Mesothelial cell of epicardium (in vitro differentiated cells): ENCODE measurements around the gene PGBD2. TPM values are rescaled to one million over a fixed set of nuclear protein-coding genes. Genes with fewer than 3 reads are reported as not detected.

ENCODE experiments used
- DNase-seq, 2 experiments: peaks; one replicate each; pipeline ENCODE4 v3.0.0; 2021; ENCODE audit warnings: low spot score in 2 of 2; ENCODE audit not compliant: unreplicated experiment in 2 of 2
- H3K27ac Mint-ChIP-seq: 2 replicates; pipeline ENCODE4 v1.8.0; 2021; ENCODE audit warnings: mixed read lengths
- H3K27me3 Mint-ChIP-seq: 2 replicates; pipeline ENCODE4 v1.8.0; 2021; ENCODE audit warnings: low read depth, mixed read lengths
- H3K36me3 Mint-ChIP-seq: 2 replicates; pipeline ENCODE4 v1.8.0; 2021; ENCODE audit warnings: mixed read lengths
- H3K4me1 Mint-ChIP-seq: 2 replicates; pipeline ENCODE4 v1.8.0; 2021; ENCODE audit warnings: mixed read lengths
- H3K4me3 Mint-ChIP-seq: 2 replicates; pipeline ENCODE4 v1.8.0; 2021; ENCODE audit warnings: mild to moderate bottlenecking, moderate library complexity, mixed read lengths
- H3K9me3 Mint-ChIP-seq: 2 replicates; pipeline ENCODE4 v1.8.0; 2021; ENCODE audit warnings: mixed read lengths
- total RNA-seq: library from RNA; stranded (reverse); gene quantifications from 3 replicates; pipeline ENCODE4 v1.2.1, GENCODE V29; 2021
- TF ChIP-seq, protein P1 (sequence below): fragments of 200-600 bp; sonication (generic); IDR thresholded peaks from one replicate; pipeline ENCODE4 v1.5.0; 2021; ENCODE audit warnings: antibody characterized with exemption; ENCODE audit not compliant: unreplicated experiment

Gene PGBD2
- total RNA-seq, 1 donor from 2014 or later = 8.5 TPM

GRCh38 chr1:248892590-248892989 is 13.4 kb upstream of the PGBD2 start:
- H3K27me3 Mint-ChIP-seq = peaks cover 6% of the 10 kb centered on the region
- H3K27ac Mint-ChIP-seq = no peak overlapping the region
- H3K9me3 Mint-ChIP-seq = no peaks in the 10 kb centered on the region
- DNase-seq = no peak
- H3K36me3 Mint-ChIP-seq = no peaks in the 10 kb centered on the region
- H3K4me3 Mint-ChIP-seq = no peak overlapping the region
- TF ChIP-seq, protein P1, sequence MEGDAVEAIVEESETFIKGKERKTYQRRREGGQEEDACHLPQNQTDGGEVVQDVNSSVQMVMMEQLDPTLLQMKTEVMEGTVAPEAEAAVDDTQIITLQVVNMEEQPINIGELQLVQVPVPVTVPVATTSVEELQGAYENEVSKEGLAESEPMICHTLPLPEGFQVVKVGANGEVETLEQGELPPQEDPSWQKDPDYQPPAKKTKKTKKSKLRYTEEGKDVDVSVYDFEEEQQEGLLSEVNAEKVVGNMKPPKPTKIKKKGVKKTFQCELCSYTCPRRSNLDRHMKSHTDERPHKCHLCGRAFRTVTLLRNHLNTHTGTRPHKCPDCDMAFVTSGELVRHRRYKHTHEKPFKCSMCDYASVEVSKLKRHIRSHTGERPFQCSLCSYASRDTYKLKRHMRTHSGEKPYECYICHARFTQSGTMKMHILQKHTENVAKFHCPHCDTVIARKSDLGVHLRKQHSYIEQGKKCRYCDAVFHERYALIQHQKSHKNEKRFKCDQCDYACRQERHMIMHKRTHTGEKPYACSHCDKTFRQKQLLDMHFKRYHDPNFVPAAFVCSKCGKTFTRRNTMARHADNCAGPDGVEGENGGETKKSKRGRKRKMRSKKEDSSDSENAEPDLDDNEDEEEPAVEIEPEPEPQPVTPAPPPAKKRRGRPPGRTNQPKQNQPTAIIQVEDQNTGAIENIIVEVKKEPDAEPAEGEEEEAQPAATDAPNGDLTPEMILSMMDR = no peak
- H3K4me1 Mint-ChIP-seq = peaks cover 10% of the 10 kb centered on the region

DNA sequence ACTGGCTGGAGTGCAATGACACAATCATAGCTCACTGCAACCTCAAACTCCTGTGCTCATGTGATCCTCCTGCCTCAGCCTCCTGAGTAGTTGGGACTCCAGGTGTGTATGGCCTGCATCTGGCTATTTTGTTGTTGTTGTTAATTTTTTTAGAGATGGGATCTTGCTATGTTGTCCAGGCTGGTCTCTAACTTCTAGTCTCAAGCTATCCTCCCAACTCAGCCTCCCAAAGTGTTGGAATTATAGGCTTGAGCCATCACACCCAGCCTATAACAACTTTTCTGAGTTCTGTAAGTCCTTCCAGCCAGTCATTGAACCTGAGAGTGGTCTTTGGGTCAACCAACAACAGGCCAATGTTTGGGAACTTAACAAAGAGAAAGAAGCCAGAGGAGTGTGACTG is 11.2 kb upstream of the PGBD2 start:
- no peak overlapping the region for H3K27ac Mint-ChIP-seq
- H3K9me3 Mint-ChIP-seq = peaks cover 13% of the 10 kb centered on the region
- TF ChIP-seq, protein P1 = no peak
- H3K36me3 Mint-ChIP-seq = no peaks in the 10 kb centered on the region
- no peak overlapping the region for H3K4me3 Mint-ChIP-seq
- peaks cover 16% of the 10 kb centered on the region for H3K27me3 Mint-ChIP-seq
- peaks cover 3% of the 10 kb centered on the region for H3K4me1 Mint-ChIP-seq
- no peak for DNase-seq

- Mint-ChIP-seq H3K27me3 (peaks cover 35% of the 10 kb centered on the region), H3K4me3 (no peak overlapping the region), H3K4me1 (no peaks in the 10 kb centered on the region), H3K9me3 (peaks cover 13% of the 10 kb centered on the region), H3K27ac (peak overlapping the region; percentile 36), H3K36me3 (no peaks in the 10 kb centered on the region)
- DNase-seq = no peak
- TF ChIP-seq, protein P1 = no peak
Observed at GRCh38 chr1:248897412-248898337, 8.4 kb upstream of the PGBD2 start.

GRCh38 chr1:248900637-248901036 is 5.4 kb upstream of the PGBD2 start:
- H3K27ac Mint-ChIP-seq = no peak overlapping the region
- peaks cover 2% of the 10 kb centered on the region for H3K4me1 Mint-ChIP-seq
- H3K27me3 Mint-ChIP-seq = peaks cover 31% of the 10 kb centered on the region

DNA sequence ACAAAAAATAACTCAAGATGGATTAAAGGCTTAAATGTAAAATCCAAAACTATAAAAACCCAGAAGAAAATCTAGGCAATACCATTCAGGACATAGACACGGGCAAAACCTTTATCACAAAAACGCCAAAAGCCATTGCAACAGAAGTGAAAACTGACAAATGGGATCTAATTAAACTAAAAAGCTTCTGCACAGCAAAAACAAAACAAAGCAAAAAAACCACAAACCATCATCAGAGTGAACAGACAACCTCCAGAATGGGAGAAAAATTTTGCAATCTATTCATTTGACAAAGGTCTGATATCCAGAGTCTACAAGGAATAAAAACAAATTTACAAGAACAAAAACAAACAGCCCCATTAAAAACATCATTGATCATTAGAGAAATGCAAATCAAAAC is 4.5 kb upstream of the PGBD2 start:
- TF ChIP-seq, protein P1 = no peak
- Mint-ChIP-seq H3K4me3 (no peak overlapping the region), H3K9me3 (peaks cover 13% of the 10 kb centered on the region), H3K36me3 (no peaks in the 10 kb centered on the region), H3K4me1 (peaks cover 5% of the 10 kb centered on the region), H3K27ac (no peak overlapping the region), H3K27me3 (peaks cover 29% of the 10 kb centered on the region)
- no peak for DNase-seq

More at GRCh38 chr1:248900637-248901036, 5.4 kb upstream of the PGBD2 start:
- DNase-seq = no peak
- H3K9me3 Mint-ChIP-seq = peaks cover 13% of the 10 kb centered on the region
- no peaks in the 10 kb centered on the region for H3K36me3 Mint-ChIP-seq
- TF ChIP-seq, protein P1 = no peak
- H3K4me3 Mint-ChIP-seq = no peak overlapping the region
